Colon (tissue), 2 donors: Measurements from ENCODE around the gene TXNDC15.
"Not testable (repeated sequence)": the region's sequence is repeated elsewhere in the genome, so short reads cannot be mapped to it uniquely, and the experiment has no call there.

Experiments
- FAIRE-seq: peaks from 2 replicates; lab custom pipeline; 2012; peaks lifted over from hg19 to GRCh38; lab: Jason Lieb, UNC
- donor health status: control.
- donor health status: control.

TXNDC15 gene

DNA sequence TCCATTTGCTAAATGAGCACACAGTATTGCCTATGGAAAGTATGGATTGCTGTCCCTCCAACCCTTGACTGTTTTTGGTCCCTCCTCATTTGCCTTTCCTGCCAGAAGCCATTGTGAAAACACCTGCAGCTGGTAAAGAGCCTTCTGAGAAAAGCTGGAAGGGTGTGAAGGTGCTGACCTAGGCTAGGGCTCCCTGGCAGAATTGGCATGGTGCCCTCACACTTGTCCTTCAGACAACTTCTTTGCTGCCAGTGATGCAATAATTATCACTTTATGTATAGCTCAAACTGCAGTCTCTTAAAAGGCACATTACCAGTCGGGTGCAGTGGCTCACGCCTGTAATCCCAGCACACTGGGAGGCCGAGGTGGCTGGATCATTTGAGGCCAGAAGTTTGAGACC, 4.2 kb downstream of the TXNDC15 start:
- FAIRE-seq, result no peak

DNA sequence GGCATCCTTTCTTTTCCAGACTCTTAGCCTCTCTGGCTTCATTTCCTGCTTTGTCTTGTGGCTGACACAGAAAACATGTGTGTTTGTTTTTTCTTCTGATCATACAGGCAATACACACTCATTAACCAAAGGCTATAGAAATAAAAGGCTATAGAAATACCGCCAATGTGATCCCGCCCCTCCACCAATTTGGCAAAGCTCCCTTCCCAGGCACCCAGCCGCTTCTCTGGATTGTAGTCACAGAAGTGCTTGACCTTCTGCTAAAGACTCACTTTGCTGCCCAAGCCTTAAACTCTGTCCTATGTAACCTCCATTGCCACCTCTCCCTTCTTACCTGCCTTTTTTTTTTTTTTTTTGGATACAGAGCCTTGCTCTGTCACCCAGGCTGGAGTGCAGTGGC, 5.3 kb downstream of the TXNDC15 start:
- FAIRE-seq, result no peak

DNA sequence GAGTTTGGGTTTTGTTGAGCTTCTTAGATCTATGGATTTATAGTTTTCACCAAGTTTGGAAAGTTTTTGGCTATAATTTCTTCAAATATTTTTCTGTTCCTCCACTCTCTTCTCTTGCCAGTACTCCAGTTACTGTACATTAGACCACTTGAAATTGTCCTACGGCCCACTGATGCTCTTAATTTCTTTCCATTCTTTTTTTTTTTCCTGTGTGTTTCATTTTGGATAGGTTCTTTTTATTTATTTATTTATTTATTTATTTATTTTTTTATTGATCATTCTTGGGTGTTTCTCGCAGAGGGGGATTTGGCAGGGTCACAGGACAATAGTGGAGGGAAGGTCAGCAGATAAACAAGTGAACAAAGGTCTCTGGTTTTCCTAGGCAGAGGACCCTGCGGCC, 6.8 kb downstream of the TXNDC15 start:
- not testable (repeated sequence) for FAIRE-seq

DNA sequence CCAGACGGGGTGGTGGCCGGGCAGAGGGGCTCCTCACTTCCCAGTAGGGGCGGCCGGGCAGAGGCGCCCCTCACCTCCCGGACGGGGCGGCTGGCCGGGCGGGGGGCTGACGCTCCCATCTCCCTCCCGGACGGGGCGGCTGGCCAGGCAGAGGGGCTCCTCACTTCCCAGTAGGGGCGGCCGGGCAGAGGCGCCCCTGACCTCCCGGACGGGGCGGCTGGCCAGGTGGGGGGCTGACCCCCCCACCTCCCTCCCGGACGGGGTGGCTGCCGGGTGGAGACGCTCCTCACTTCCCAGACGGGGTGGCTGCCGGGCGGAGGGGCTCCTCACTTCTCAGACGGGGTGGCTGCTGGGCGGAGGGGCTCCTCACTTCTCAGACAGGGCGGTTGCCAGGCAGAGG, 7.5 kb downstream of the TXNDC15 start:
- FAIRE-seq, result not testable (repeated sequence)

DNA sequence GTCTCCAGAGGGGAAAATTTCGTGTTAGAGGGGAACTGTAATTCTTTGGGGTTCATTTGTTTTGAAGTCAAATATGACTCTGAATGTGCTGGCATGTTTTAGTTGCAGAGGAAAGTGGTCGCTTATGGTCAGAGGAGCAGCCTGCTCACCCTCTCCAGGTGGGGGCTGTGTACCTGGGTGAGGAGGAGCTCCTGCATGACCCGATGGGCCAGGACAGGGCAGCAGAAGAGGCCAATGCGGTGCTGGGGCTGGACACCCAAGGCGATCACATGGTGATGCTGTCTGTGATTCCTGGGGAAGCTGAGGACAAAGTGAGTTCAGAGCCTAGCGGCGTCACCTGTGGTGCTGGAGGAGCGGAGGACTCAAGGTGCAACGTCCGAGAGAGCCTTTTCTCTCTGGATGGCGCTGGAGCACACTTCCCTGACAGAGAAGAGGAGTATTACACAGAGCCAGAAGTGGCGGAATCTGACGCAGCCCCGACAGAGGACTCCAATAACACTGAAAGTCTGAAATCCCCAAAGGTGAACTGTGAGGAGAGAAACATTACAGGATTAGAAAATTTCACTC, 13.5 kb downstream of the TXNDC15 start:
- FAIRE-seq, result no peak

DNA sequence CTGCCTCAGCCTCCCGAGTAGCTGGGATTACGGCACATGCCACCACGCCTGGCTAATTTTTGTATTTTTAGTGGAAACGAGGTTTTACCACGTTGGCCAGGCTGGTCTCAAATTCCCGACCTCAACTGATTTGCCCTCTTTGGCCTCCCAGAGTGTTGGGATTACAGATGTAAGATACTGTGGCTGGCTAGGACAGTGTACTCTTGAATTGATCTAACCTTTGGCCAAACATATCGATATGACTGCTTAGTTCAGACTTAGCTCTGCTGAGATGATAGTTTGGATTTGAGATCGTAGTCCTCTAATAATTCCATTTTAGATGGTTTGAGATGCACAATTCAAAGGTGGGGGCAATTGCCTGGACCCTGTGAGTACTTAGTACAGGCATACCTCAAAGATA, 15.2 kb downstream of the TXNDC15 start:
- no peak for FAIRE-seq

DNA sequence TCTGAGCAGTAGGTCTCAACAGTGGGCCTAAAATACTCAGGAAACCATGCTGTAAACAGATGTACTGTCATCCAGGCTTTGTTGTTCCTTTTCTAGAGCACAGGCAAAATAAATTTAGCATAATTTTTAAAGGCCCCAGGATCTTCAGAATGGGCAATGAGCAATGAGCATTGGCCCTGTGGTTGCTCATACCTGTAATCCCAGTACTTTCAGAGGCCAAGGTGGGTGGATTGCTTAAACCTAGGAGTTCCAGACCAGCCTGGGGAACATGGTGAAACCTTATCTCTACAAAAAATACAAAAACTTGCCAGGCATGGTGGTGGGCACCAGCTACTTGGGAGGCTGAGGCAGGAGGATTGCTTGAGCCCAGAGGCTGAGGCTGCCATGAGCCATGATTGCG, 17.3 kb downstream of the TXNDC15 start:
- FAIRE-seq, result no peak

DNA sequence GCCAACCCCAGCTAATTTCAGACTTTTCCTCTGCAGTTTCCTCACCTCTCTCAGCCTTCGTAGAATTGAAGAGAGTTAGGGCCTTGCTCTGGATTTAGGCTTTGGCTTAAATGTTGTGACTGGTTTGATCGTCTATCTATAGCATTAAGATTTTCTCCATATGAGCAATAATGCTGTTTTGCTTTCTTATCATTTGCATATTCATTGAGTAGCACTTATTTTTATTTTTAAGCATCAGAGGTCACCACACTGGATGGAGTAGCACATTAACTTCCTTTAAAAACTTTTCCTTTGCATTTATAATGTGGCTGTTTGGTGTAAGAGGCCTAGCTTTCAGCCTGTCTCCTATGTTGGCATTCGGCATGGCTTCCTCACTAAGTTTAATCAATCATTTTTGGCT, 18.1 kb downstream of the TXNDC15 start:
- FAIRE-seq, result no peak

DNA sequence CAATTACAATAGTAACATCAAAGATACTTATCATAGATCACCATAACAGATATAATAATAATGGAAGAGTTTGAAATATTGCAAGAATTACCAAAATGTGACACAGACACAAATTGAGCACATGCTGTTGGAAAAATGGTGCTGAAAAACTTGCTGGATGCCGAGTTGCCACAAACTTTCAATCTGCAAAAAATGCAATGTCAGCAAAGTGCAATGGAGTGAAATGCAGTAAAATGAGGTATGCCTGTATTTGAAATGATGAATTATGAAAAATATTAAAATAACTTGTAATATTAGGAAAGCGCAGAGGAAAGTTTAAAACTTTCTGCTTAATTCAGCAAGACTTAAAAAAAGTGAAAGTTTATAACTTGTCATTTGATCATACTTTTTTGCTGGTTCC, 18.8 kb downstream of the TXNDC15 start:
- no peak for FAIRE-seq

DNA sequence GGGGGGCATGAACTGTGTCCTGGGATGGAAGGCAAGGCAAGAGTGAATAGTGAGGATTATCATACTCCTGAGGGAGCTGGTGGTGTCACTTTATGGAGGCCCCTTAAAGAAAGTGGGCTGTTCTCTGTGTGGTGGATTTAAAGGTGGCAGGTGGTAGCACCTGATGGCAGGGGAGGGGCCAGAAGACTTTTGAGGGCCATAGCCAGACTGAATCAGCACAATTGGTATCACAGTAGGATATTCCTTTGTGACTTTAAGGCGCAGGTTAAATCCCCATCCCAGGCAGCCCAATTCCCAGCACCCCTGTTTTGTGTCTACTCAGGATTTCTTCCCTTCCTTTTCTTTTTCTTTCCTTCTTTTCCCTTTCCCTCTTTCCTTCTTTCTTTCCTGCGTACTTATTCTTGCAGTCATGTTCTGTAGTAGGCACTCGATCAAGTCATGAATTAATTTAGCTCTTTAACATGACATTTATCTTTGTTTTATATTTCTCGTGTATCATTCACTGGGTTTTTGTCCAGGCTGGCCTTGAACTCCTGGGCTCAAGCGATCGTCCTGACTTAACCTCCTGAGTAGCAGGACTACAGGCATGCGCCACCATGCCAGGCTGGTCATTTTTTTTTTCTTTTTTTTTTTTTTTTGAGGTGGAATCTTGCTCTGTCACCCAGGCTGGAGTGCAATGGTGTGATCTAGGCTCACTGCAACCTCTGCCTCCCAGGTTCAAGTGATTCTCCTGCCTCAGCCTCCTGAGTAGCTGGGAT, 19.8 kb downstream of the TXNDC15 start:
- no peak for FAIRE-seq

DNA sequence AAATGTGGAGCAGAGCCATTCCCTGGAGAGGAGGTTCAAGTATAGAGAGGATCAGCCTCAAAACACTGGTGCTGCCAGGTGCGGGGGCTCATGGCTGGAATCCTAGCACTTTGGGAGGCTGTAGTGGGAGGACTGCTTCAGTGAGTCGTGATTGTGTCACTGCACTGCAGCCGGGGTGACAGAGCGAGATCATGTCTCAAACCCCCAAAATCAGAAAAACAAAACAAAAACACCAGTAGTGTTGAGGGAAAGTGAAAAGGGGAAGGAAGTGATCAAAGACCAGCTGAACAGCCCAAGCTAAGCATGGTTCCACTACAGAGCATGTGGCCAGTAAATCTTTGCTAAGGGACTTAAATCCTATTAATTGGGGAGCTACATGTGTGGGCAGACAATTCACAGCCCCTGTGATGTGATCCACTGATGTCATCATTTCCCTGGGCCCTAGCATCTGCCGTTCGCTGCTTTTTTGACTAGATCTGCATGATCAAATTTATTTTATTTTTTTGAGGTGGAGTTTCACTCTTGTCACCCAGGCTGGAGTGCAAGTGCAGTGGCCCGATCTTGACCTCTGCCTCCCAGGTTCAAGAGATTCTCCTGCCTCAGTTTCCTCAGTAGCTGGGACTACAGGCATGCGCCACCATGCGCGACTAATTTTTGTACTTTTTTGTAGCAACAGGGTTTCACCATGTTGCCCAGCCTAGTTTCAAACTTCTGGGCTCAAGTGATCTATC, 28.1 kb downstream of the TXNDC15 start:
- FAIRE-seq, result no peak

DNA sequence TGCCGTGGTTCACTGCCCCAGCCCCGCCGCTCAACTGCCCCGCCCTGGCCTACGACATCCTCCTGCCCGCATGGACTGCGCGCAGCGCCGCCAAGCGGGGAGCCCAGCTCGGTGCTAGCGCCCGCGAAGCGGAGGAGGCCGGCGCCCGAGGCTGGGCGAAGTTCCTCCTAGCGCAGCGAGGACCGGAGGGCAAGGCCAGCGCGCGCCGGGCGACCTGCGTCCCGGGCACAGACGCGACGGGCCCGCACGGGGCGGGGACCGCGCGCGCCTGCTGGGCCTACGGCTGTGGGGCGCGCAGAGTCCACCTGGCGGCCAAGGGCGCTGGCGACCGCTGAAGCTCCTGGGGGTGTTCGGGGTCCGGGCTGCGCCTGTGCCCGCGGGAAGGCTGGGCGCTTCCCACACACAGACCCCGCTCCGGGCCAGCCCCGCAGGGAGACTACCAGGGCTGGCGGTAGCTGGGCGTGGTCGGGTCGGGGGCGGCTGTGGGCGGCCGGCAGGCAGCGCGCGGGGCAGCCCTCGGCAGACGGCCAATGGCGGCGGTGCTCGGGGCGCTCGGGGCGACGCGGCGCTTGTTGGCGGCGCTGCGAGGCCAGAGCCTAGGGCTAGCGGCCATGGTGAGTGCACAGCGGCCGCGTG, 30.6 kb downstream of the TXNDC15 start, which contains the start of gene PCBD2:
Gene PCBD2 (plus strand): TSS at position 522 of the 636 bp plus-strand sequence. CDS start 9 bp downstream, at position 531.
- no peak for FAIRE-seq

DNA sequence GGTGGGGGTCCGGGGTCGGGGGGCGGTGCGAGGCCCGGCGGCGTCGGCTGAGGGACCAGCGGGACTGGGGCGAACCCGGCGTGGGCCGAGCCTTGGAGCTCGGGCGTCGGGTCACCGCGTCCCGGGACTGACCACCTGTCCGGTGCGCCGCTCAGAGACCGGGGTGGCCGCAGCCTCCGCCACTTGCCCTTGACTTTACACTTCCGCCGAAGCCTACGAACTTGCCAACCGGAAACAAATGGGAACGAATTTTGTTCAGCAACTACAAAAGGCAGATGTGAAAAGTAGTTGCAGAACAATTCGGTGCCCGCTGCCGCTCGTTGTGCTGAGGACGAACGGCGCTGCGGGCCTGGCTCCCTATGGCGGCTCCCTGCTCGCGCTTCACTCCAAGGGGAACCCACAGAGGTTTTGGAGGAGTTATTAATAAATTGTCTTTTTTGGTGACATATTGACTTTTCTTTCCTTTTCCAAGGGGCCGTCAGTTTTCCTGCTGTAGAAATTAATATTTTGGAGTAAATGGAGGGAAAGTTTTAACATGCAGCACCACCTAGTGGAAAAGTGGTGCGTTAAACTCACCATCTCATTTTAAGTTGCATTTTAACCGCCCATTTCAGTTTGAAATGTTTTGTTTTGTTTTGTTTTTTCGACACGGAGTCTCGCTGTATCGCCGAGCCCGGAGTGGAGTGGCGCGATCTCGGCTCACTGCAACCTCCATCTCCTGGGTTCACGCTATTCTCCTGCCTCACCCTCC, 31.2 kb downstream of the TXNDC15 start:
- FAIRE-seq, result no peak

DNA sequence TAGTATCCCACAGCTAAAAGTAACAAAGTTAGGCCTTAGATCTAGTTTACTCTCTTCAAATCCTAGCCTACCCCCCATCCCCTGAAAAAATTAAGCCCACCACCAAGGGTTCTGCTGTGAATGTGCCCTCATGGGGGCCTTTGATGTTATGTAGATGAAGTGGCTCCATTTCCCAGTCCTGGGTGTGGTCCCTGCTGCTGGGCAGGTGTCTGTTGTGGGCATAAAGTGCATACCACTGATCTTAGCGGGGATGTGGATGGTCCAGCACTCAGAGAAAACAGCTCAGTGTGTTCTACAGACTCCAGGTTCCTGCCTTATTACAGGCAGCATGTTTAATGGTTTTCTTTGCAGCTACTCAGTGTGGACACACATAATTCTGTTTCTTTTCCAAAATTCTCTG, 32.6 kb downstream of the TXNDC15 start:
- no peak for FAIRE-seq

DNA sequence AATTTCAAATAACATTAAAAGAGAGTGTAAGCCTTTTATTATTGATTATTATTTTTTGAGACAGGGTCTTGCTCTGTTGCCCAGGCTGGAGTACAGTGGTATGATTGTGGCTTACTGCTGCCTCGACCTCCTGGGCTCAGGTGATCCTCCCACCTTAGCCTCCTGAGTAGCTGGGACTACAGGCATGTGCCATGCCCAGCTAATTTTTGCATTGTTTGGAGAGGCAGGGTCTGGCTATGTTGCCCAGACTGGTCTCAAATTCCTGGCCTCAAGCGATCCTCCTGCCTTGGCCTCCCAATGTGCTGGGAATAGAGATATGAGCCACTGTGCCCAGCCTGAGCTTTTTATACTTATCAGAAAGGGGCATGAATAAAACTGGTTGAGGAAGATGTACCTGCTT, 36.6 kb downstream of the TXNDC15 start:
- not testable (repeated sequence) for FAIRE-seq

DNA sequence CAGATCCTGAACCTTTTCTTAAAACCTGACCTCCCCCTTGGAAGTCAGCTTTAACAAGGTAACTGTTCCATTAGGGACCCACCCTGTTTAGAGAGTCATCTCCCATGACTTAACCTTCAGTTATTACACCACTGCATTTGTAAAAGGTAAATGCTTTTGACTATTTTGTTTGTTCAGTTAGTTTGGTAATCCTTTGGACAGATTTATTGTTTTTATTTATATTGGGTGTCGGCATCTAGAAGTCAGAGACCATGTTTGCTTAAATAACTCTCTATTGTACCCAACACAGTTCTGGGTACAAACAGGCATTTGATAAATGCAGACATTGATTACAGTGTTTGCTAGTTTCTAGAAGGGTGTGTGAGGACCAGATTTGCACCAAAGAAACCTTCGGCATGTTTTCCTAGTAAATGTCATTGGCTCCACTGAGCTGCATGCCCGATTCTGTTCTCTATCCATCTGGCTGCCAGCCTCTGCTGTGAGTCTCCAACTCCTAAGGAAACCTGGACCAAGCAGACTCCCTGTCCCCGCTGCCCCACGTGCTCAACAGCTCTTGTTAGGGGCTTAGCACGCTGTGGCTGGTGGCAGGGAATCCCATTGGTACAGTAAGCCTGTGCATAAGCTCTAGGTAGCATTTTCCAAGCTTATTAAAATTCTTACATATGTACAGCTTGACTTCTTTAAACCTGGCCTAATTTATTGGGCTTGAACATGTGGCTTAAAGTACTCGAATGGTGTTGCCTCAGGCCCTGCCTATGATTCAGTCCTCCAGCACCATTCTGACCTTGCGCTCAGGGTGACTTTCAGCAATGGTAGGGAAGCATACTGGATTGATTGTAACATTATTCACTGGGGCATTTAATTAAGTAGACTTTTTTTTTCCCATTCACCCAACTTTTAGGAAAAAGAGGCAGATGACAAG, 37.4 kb downstream of the TXNDC15 start:
- no peak for FAIRE-seq

DNA sequence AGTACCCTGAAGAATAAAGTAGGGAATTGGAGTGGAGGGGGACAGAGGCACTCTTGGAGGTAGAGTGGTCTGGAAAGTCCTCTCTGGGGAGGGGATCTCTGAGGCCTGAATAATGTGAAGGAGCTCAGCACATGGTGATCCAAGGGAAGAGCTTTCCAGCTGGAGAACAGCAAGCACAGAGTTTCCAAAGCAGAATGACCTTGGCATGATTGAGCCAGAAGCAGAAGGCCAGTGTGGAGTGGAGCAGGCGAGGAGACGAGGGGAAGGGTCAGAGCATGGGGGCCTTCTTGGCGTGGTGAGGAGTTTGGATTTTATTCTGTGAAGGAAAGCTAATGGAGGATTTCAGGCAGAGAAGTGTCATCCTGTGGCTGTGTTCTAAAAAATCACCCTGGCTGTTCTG, 39.1 kb downstream of the TXNDC15 start:
- no peak for FAIRE-seq

DNA sequence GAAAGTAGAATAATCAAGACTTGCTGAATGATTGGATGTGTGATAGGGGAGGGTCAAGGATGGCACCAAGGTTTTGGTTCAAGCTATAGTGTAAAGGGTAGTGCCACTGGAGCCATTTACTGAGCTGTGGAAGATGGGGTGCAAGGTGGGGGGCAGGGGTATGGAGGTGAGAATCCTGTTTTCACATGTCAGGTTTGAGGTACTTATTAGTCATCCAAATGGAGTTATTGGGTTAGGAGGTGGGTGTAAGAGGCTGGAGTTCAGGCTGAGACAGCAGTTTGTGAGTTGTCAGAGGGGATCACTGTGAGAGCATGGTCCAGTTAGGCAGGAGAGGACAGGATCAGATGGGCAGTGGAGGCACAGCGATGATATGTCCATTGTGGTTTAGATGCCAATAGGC, 39.6 kb downstream of the TXNDC15 start:
- FAIRE-seq, result no peak

DNA sequence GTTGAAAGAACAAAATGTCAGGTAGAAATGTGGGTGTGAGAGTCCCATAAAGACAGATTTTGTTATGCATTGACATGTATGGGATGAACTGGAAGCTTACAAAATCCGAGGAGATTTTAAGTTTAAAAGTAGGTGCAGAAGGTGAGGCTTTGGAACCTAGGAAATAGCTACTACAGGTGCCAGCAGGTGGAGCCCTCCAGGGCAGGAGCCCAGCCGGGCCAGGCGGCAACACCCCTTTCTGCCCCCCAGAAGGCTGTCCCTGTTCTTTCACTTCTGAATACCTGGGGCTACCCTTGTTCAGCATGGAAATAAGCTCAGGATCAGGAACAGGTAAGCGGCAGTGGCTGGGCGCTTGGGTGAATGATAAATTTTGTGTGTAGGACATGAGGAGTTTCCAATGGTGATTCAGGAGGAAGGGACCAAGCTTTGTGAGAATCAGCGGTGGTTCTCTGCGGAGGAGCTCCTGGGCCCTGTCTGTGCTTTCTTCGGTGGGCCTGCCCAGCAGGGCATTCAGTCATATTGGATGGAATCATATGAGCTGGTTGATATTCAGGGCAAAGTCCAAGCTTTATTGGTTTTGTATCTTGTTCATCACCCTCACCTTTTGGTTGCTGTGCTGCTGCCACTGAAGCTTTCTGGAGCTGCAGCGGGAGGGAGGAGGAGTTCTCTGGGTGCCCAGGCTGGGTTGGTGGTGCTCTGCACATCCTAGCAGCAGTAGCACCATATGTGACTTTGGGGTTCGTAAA, 43.1 kb downstream of the TXNDC15 start:
- no peak for FAIRE-seq

DNA sequence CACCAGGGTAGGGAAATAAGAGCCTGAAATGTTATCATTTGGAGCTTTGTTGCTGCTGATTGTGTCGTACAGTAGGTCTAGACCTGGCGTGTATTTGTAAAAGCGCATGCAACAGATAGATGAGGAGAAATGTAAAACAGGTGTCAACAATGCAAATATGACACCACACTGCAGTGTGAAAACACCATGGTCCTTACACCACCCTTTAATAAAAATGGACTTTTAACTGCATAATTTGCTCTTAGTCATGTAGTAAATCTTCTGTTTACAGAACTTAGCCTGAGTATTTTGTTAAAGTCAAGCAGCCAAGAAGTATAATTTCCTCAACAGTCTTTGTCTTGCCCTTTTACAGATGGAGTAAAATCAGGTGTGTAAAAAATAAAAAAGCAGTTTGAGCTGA, 44.7 kb downstream of the TXNDC15 start:
- no peak for FAIRE-seq
